GM20000 (cell line): ENCODE results near the gene MMP7.

Experiments used
- DNase-seq: peaks from one replicate; pipeline ENCODE4 v3.0.0; 2012; ENCODE audit warnings: low spot score
- TF ChIP-seq, protein P1 (sequence below): IDR thresholded peaks from 2 replicates; pipeline ENCODE4 v1.5.1; 2012; ENCODE audit warnings: mild to moderate bottlenecking, control low read depth; ENCODE audit errors: extremely low read depth, missing control alignments

MMP7 gene

DNA sequence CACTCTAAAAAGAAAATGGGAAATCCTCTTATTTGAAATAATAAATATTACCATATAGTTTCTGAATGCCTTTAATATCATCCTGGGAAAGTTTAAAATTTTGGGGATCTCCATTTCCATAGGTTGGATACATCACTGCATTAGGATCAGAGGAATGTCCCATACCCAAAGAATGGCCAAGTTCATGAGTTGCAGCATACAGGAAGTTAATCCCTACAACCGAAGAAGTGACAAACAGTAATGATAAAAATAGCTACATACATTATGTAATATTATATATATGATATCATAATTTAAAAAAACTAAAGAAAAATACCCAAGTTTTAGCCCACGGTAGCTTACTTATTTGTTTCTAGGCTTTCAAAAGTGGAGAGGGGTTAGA, 7.4 kb downstream of the MMP7 start:
- no peak for DNase-seq
- TF ChIP-seq, protein P1, sequence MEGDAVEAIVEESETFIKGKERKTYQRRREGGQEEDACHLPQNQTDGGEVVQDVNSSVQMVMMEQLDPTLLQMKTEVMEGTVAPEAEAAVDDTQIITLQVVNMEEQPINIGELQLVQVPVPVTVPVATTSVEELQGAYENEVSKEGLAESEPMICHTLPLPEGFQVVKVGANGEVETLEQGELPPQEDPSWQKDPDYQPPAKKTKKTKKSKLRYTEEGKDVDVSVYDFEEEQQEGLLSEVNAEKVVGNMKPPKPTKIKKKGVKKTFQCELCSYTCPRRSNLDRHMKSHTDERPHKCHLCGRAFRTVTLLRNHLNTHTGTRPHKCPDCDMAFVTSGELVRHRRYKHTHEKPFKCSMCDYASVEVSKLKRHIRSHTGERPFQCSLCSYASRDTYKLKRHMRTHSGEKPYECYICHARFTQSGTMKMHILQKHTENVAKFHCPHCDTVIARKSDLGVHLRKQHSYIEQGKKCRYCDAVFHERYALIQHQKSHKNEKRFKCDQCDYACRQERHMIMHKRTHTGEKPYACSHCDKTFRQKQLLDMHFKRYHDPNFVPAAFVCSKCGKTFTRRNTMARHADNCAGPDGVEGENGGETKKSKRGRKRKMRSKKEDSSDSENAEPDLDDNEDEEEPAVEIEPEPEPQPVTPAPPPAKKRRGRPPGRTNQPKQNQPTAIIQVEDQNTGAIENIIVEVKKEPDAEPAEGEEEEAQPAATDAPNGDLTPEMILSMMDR: no peak

DNA sequence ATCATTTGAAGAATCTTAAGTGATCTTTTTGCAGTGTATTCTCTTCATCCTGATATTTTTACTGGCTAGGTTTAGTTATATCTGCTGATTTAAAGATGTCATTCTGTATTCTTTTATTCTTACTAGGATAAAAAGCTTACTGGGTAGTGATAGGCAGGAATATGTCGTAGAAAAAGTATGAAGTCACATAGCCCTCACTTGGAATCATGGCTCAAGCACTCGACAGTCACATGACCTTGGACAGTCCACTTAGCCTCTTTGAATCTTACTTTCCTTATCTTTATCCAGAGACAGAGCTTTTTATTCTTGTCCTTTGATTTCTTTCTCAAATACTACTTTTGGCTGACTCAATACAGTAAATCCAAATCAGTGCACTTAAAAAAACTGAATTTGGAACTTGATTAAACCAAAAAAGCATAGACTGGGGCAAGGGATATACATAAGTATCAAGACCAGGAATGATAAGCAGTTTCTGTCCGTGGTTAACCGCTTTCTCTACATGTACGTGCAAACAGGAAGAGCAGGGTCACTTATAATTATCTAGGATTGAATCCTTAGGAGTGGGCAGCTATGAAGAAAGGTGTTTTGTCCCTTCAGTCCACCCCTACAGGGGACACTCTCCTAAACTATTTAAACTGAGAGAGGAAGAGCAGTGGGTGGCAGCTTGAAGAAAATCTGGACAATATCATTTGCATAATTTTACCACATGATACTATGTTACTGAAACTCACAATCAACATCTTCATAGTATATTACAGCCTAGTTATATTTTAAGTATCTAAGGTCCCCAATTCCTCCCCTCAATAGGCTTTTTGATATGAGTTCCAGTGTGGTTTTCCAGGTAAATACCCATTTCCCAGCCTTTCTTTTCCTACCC, 8.0 kb downstream of the MMP7 start:
- TF ChIP-seq, protein P1: no peak
- DNase-seq: no peak

DNA sequence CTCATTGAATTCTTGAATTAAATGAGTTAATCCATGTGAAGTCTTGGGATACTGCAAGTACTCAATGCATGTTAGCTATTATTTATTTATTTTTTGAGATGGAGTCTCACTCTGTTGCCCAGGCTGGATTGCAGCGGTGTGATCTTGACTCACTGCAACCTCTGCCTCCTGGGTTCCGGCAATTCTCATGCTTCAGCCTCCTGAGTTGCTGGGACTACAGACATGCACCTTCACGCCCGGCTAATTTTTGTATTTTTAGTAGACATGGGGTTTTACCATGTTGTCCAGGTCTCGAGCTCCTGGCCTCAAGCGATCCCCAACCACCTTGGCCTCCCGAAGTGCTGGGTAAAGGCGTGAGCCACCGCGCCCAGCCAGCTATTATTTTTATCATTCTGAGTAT, 9.4 kb downstream of the MMP7 start:
- DNase-seq: no peak
- TF ChIP-seq, protein P1: no peak

DNA sequence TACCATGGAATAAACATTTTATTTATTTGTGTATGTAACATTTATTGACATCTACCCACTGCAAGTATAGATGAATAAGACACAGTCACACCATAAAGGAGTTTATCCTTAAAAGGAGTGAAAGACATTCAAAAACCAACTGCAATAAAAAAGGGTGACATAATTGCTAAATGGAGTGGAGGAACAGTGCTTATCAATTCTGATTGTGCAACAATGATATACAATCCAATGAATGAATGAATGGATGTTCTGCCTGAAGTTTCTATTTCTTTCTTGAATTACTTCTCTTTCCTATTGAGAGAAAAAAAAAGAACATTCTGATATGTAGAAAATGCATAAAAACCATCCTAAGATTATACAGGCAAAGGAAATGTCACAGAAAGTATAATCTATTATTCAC, 10.0 kb downstream of the MMP7 start:
- no peak for DNase-seq
- TF ChIP-seq, protein P1: no peak

DNA sequence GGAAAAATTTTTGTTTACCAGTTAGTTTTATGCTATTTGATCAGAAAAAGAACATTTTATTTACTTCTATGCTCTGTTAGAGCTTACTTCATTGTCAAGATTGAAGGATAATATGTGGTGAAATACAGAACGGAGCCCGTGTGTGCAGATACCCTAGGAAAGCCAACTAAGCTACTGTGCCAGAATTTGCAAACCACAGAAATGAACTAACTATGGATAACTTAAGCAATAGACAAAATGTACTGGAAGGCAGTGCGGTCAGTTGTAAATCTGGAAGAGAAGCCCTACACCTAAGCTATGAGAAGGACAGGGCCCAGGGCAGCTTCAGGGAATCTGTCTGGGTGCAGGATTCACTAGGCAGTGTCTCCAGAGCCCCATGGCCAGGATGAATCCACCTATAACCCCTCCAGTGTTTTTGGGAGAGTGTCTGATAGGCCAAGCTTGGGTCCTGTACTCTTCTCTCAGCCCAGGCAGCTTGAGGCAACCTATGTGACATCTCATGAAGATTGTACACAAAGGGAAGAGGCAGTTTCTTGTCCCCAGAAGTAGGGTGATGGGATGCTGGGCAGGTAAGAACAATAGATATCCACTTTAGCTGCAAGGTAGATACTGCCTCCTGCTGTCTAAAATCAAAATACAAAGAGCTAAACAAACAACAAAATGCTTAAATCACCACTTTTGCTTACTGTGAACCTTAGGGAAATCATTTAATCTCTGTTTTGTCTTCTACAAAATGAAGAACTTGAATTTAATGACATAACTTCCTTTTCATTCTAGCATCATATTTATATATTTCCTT, 12.1 kb downstream of the MMP7 start:
- TF ChIP-seq, protein P1: no peak
- DNase-seq: no peak

DNA sequence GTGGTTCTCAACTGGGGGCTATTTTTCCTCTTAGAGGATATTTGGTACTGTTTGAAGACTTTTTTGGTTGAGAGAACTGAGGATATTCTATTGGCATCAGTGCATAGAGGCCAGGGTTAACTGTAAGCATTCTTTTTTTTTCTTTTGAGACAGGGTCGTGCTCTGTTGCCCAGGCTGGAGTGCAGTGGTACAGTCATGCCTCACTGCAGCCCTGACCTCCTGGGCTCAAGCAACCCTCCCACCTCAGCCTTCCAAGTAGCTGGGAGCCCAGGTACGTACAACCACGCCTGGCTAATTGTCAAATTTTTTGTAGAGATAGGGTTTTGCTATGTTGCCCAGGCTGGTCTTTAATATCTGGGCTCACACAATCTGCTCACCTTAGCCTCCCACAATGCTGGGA, 12.9 kb downstream of the MMP7 start:
- TF ChIP-seq, protein P1: no peak
- no peak for DNase-seq

DNA sequence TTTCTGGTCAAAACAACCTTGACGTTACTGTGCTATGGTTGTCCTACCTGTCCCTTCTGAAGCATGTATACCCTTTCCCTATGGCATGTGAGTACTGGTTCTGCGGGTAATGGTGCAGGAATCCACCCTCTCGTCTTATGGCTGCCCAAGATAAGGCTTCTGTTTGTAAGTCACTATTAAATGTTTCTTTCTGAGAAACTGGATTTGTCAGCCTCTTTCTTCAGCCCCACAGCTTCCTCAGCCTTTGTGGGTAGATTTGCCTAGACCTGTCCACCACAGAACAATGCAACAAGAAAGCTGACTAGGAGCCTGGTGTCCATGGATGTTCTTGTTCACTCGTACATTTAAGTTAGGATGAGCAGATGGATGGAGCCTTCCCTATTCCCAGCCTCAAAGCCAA, 14.4 kb downstream of the MMP7 start:
- TF ChIP-seq, protein P1: no peak

More for the DNA sequence above, 14.4 kb downstream of the MMP7 start:
- no peak for DNase-seq
